Ureter (tissue), 1 donor: ENCODE results near the gene DNAJC12. TPM values are rescaled to one million over a fixed set of nuclear protein-coding genes. Genes with fewer than 3 reads are reported as not detected.
"Not testable (repeated sequence)": the region's sequence is repeated elsewhere in the genome, so short reads cannot be mapped to it uniquely, and the experiment has no call there.

ENCODE experiments used
- DNase-seq: peaks from one replicate; pipeline ENCODE4 v3.0.0-alpha.2; 2020; ENCODE audit warnings: low spot score
- total RNA-seq: library from RNA; stranded (reverse); gene quantifications from one replicate; pipeline ENCODE4 v1.2.4, GENCODE V29; 2023
- donor health status: DM: yes; HTN: yes; CAD: no.

Gene DNAJC12
- total RNA-seq, 1 donor from 2014 or later = 1.8 TPM

- DNase-seq = no peak
Measured at GRCh38 chr10:67792653-67793052, 45.3 kb downstream of the DNAJC12 start.

- no peak for DNase-seq
Measured at GRCh38 chr10:67790534-67791408, 47.2 kb downstream of the DNAJC12 start.

- DNase-seq = no peak
Measured at GRCh38 chr10:67789769-67790168, 48.2 kb downstream of the DNAJC12 start.

GRCh38 chr10:67788028-67788886, 49.7 kb downstream of the DNAJC12 start:
- DNase-seq = peak; percentile 51

- no peak for DNase-seq
Measured at GRCh38 chr10:67785098-67785497, 52.9 kb downstream of the DNAJC12 start.

- DNase-seq = no peak
Measured at GRCh38 chr10:67784474-67784873, 53.5 kb downstream of the DNAJC12 start.

GRCh38 chr10:67783606-67784294, 54.2 kb downstream of the DNAJC12 start:
- no peak for DNase-seq

- DNase-seq = no peak
Measured at GRCh38 chr10:67782530-67782929, 55.5 kb downstream of the DNAJC12 start.

- no peak for DNase-seq
Measured at GRCh38 chr10:67780759-67781538, 57.0 kb downstream of the DNAJC12 start.

GRCh38 chr10:67780204-67780621, 57.8 kb downstream of the DNAJC12 start:
- not testable (repeated sequence) for DNase-seq

GRCh38 chr10:67779465-67780203, 58.4 kb downstream of the DNAJC12 start:
- peak; percentile 73 for DNase-seq

- no peak for DNase-seq
Measured at GRCh38 chr10:67776371-67776770, 61.6 kb downstream of the DNAJC12 start.

GRCh38 chr10:67775279-67775678, 62.7 kb downstream of the DNAJC12 start:
- DNase-seq = no peak

GRCh38 chr10:67772894-67773511, 65.0 kb downstream of the DNAJC12 start:
- no peak for DNase-seq

- no peak for DNase-seq
Measured at GRCh38 chr10:67772151-67772550, 65.8 kb downstream of the DNAJC12 start.

- no peak for DNase-seq
Measured at GRCh38 chr10:67771200-67771599, 66.8 kb downstream of the DNAJC12 start.

GRCh38 chr10:67770537-67770936, 67.5 kb downstream of the DNAJC12 start:
- no peak for DNase-seq

GRCh38 chr10:67767244-67767643, 70.7 kb downstream of the DNAJC12 start:
- DNase-seq = no peak

- peak; percentile 95 for DNase-seq
Measured at GRCh38 chr10:67764012-67764822, 73.8 kb downstream of the DNAJC12 start.
